Stimulated activated CD8-positive, alpha-beta memory T cell treated with anti-CD3 and anti-CD28 coated beads, Interleukin-2, amount 100 ng/mL, for 1 hour (primary cell): Measurements from ENCODE around the gene KCNA5.

Experiments used
- DNase-seq, 2 donors: peaks; one replicate each; pipeline ENCODE4 v3.0.0-alpha.2; 2020; ENCODE audit warnings: low read depth in 2 of 2

The KCNA5 gene

GRCh38 chr12:5043589-5044419 lies at the start of gene KCNA5:
TSS of gene KCNA5 (plus strand) at chr12:5043879. CDS start at chr12:5044148, 269 bp downstream.
- no peak for DNase-seq

GRCh38 chr12:4994622-4995021 lies 49.1 kb upstream of the KCNA5 start:
- DNase-seq: no peak

GRCh38 chr12:4996714-4997113 lies 47.0 kb upstream of the KCNA5 start:
- DNase-seq: no peak

- DNase-seq: no peak
Measured at GRCh38 chr12:4997939-4998338, 45.7 kb upstream of the KCNA5 start.

GRCh38 chr12:5000204-5000603 lies 43.5 kb upstream of the KCNA5 start:
- no peak for DNase-seq

- DNase-seq: no peak
Measured at GRCh38 chr12:5000658-5001385, 42.9 kb upstream of the KCNA5 start.

- DNase-seq: no peak
Measured at GRCh38 chr12:5003025-5003666, 40.5 kb upstream of the KCNA5 start.

GRCh38 chr12:5008661-5009060 lies 35.0 kb upstream of the KCNA5 start:
- no peak for DNase-seq

- DNase-seq: no peak
Measured at GRCh38 chr12:5010151-5010550, 33.5 kb upstream of the KCNA5 start.

- DNase-seq: no peak
Measured at GRCh38 chr12:5012337-5012736, 31.3 kb upstream of the KCNA5 start.

- no peak for DNase-seq
Measured at GRCh38 chr12:5013266-5013730, 30.4 kb upstream of the KCNA5 start.

- no peak for DNase-seq
Measured at GRCh38 chr12:5014269-5014668, 29.4 kb upstream of the KCNA5 start.

GRCh38 chr12:5015711-5016492 lies 27.8 kb upstream of the KCNA5 start:
- DNase-seq: no peak

GRCh38 chr12:5016526-5016925 lies 27.2 kb upstream of the KCNA5 start:
- DNase-seq: no peak

- DNase-seq: no peak
Measured at GRCh38 chr12:5017638-5018348, 25.9 kb upstream of the KCNA5 start.

- DNase-seq: no peak
Measured at GRCh38 chr12:5018677-5019076, 25.0 kb upstream of the KCNA5 start.

- DNase-seq: no peak
Measured at GRCh38 chr12:5022025-5022424, 21.7 kb upstream of the KCNA5 start.

GRCh38 chr12:5022465-5023061 lies 21.1 kb upstream of the KCNA5 start:
- no peak for DNase-seq

GRCh38 chr12:5023842-5024241 lies 19.8 kb upstream of the KCNA5 start:
- no peak for DNase-seq

GRCh38 chr12:5026342-5026938 lies 17.2 kb upstream of the KCNA5 start:
- DNase-seq: no peak
